AG08395 (cell line): ENCODE measurements around the gene RAD23A.
A peak's percentile ranks its signal among the peaks of the same experiment; 100 is the strongest.
"Not testable (repeated sequence)": the region's sequence is repeated elsewhere in the genome, so short reads cannot be mapped to it uniquely, and the experiment has no call there.

Experiments used
- DNase-seq: peaks from one replicate; pipeline ENCODE4 v3.0.0; 2012; ENCODE audit warnings: mixed read lengths, low spot score

Gene RAD23A

GRCh38 chr19:12955575-12955974 is 9.9 kb downstream of the RAD23A start:
- not testable (repeated sequence) for DNase-seq

- DNase-seq: no peak
Measured at GRCh38 chr19:12955996-12956395, 10.3 kb downstream of the RAD23A start.

GRCh38 chr19:12956446-12957388 is 11.1 kb downstream of the RAD23A start, which contains the start of gene GADD45GIP1:
GADD45GIP1 (minus strand) TSS chr19:12957223; CDS start chr19:12957212, 11 bp downstream.
- DNase-seq: peak; percentile 84

GRCh38 chr19:12957389-12957952 is 11.8 kb downstream of the RAD23A start:
- not testable (repeated sequence) for DNase-seq

- DNase-seq: no peak
Measured at GRCh38 chr19:12959481-12959880, 13.8 kb downstream of the RAD23A start.

- peak; percentile 83 for DNase-seq
Measured at GRCh38 chr19:12965017-12965811, 19.6 kb downstream of the RAD23A start.

- DNase-seq: no peak
Measured at GRCh38 chr19:12965812-12966135, 20.1 kb downstream of the RAD23A start.

GRCh38 chr19:12967907-12968306 is 22.2 kb downstream of the RAD23A start:
- peak; percentile 25 for DNase-seq

GRCh38 chr19:12969292-12969988 is 23.8 kb downstream of the RAD23A start, which contains the start of gene DAND5:
DAND5 (plus strand) TSS chr19:12969576; CDS start chr19:12969661, 85 bp downstream.
- no peak for DNase-seq

- no peak for DNase-seq
Measured at GRCh38 chr19:12970070-12970820, 24.6 kb downstream of the RAD23A start.

GRCh38 chr19:12973236-12973635 is 27.6 kb downstream of the RAD23A start:
- DNase-seq: no peak

- DNase-seq: peak; percentile 35
Measured at GRCh38 chr19:12974301-12975220, 28.9 kb downstream of the RAD23A start.

- DNase-seq: no peak
Measured at GRCh38 chr19:12975221-12975741, 29.6 kb downstream of the RAD23A start.

- DNase-seq: not testable (repeated sequence)
Measured at GRCh38 chr19:12976109-12976508, 30.4 kb downstream of the RAD23A start.

GRCh38 chr19:12979974-12980373 is 34.3 kb downstream of the RAD23A start:
- no peak for DNase-seq

GRCh38 chr19:12982648-12983047 is 37.0 kb downstream of the RAD23A start:
- no peak for DNase-seq

GRCh38 chr19:12983091-12983490 is 37.4 kb downstream of the RAD23A start:
- no peak for DNase-seq

GRCh38 chr19:12983542-12984142 is 38.0 kb downstream of the RAD23A start:
- DNase-seq: peak; percentile 94

- DNase-seq: no peak
Measured at GRCh38 chr19:12984143-12984627, 38.5 kb downstream of the RAD23A start.
